Measurements from ENCODE around the gene KCNMB2. TPM values are rescaled to one million over a fixed set of nuclear protein-coding genes. Genes with fewer than 3 reads are reported as not detected.

Gene KCNMB2
- total RNA-seq: not detected in 2 replicates

DNA sequence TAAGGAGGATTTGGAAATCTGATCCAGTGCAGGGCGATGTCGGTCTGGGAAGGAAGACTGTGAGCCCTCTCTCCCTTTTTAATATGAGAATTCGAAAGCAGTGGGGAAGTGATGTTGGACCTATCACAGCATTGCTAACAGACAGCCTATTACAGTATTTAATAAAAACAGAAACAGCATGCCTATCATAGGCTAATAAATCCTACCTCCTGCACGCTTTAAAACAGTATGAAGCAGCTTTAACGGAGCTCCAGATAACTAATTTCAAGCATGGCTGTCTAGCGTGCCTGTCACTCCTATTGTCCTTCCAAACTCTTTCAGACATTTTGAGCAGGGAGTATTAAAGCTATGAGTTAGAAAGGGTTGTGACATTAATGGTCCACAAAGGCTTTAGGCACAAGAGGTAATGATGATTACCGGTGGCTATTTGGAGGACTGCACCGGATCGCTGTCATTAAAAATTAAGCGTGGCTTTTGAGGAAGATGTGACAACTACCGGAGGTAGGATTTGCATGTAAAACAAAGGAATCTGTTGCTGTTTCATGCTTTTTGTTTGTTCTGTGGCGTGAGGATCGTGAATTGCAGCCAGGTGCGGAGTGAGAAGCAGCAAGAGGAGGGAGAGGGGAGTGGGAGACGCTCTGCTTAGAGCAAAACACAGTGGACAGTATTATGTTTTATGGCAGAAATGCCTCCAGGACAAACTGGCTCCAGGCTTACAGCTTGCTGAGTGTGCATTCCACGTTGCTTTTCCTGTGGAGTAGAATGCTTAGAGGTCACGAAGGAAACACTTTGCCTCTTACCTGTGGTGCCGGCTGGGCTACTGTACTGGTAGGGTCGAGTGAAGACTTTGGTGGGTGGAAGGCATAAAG is at the start of gene KCNMB2:
TSS of gene KCNMB2 (plus strand) at position 226 of the 869 bp plus-strand sequence.

All from cardiac ventricle fibroblast (primary cell).